Measurements from ENCODE around the gene TMEM132C.

DNA sequence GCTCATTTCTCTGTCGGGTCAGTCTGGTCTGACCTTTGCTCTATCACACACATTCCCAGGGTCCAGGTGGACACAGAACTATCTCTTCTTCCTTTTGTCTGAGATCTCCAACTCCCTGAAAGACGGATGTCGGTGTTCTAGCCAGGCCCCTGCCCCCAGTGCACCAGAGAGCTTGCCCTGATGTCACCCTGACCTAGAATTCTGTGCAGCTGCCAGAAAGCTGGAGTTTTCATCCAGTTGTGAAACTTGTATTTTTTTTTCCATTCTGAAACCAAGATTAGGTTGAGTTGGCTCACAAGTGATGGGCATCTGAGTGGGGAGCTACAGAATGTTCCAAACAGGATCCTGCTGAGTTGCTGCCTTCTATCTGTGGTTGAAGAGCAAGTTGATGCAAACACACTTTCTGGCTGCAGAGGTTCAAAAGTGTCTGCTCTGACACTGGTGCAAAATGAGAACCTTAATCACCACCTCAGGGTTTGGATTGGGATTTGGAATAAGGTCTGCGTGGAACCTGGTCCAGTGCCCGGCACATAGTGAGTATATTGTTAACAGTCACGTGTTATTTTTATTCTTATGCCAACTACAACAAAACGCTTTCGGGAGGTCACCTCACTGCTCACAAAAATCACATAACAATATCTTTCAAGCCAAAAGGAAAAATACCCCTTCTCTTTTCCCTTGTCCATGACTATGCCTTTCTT is 345.3 kb downstream of the TMEM132C start:
- TF ChIP-seq, protein P1, sequence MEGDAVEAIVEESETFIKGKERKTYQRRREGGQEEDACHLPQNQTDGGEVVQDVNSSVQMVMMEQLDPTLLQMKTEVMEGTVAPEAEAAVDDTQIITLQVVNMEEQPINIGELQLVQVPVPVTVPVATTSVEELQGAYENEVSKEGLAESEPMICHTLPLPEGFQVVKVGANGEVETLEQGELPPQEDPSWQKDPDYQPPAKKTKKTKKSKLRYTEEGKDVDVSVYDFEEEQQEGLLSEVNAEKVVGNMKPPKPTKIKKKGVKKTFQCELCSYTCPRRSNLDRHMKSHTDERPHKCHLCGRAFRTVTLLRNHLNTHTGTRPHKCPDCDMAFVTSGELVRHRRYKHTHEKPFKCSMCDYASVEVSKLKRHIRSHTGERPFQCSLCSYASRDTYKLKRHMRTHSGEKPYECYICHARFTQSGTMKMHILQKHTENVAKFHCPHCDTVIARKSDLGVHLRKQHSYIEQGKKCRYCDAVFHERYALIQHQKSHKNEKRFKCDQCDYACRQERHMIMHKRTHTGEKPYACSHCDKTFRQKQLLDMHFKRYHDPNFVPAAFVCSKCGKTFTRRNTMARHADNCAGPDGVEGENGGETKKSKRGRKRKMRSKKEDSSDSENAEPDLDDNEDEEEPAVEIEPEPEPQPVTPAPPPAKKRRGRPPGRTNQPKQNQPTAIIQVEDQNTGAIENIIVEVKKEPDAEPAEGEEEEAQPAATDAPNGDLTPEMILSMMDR (IDR thresholded peaks at IDR 0.05): no peak
- no peak for TF ChIP-seq POLR2A (IDR thresholded peaks at IDR 0.05)
